Mammary epithelial cell (primary cell): ENCODE measurements around the gene SAXO2.

Experiments used
- CTCF ChIP-seq, 2 donors: IDR thresholded peaks in 1 of 2; conservative IDR thresholded peaks in 1 of 2; 2 replicates each; pipeline ENCODE4 v1.5.1; 2011 to 2012; ENCODE audit warnings: inconsistent platforms in 2 of 2, low read length in 2 of 2, mild to moderate bottlenecking in 2 of 2, control low read depth in 1 of 2, low read depth in 1 of 2; ENCODE audit not compliant: insufficient read depth in 1 of 2; ENCODE audit errors: extremely low read depth in 1 of 2
- EZH2 ChIP-seq: IDR thresholded peaks from 2 replicates; pipeline ENCODE4 v1.6.1; 2012; ENCODE audit warnings: low read length, inconsistent platforms, borderline replicate concordance

- no peak for TF ChIP-seq CTCF (conservative IDR thresholded peaks at IDR 0.05 in 1 of 2, IDR thresholded peaks at IDR 0.05 in 1 of 2; ENCODE audit: extremely low read depth in 1 of 2, insufficient read depth in 1 of 2, low read depth in 1 of 2, low read length in 2 of 2)
- no peak for TF ChIP-seq EZH2
These were observed 41.5 kb downstream of the SAXO2 start for GRCh38 chr15:82303956-82304777.
